ENCODE measurements around the gene PCID2.

PCID2 gene

DNA sequence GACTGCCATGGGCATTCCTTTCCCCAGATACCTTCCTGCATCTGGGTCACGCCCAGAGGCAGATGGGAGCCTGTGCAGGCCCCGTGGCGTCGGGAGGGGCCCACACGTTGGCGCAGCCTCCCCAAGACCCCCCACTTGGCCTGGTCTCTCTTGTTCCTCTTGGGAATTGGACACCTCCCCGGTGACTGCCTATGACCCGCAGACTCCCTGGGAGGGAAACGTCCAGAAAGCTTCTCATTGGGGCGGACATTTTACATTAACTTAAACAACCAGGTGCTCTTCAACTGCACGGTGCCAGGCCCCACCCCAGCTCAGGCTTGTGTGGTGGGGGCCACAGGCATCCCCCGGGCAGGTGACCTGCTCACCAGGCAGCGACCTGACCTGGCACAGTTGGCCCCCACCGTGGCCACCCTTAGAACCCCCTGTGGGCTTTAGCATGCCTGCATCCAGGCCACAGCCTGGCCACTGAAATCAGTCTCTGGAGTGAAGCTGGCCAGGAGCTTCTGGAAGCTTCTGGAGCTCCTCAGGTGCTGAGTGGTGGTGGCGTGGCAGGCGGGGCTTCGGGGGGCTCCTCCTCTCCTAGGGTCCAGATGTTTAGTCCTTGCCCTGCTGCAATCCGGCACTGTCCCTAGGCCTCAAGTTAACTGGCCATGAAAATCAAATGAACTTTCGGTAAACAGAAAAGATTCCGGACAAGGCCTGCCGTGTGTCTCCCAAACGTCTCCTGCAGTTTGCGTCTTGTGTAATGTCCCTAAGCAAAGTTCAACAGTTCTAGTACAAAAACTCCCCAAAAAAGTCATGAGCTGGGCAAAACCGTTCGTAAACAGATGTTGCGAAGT lies 58.5 kb downstream of the PCID2 start:
- no peak for DNase-seq (ENCODE audit: extremely low spot score)
- ChIA-PET CTCF (no interaction called here), POLR2A (interaction anchor here (1.5 kb wide), 1 partner anchor 59 kb away, joined by 3 read pairs; no protein-coding TSS in a partner anchor)
- TF ChIP-seq L3MBTL2 (conservative IDR thresholded peaks at IDR 0.05) (no peak), TARDBP (IDR thresholded peaks at IDR 0.05) (no peak), ELF4 (IDR thresholded peaks at IDR 0.05) (no peak), BHLHE40 (IDR thresholded peaks at IDR 0.05; ENCODE audit: borderline replicate concordance) (no peak)

DNA sequence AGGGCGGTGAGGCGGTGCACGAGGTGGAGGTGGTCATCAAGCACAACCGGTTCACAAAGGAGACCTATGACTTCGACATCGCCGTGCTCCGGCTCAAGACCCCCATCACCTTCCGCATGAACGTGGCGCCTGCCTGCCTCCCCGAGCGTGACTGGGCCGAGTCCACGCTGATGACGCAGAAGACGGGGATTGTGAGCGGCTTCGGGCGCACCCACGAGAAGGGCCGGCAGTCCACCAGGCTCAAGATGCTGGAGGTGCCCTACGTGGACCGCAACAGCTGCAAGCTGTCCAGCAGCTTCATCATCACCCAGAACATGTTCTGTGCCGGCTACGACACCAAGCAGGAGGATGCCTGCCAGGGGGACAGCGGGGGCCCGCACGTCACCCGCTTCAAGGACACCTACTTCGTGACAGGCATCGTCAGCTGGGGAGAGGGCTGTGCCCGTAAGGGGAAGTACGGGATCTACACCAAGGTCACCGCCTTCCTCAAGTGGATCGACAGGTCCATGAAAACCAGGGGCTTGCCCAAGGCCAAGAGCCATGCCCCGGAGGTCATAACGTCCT lies 59.4 kb downstream of the PCID2 start:
- ChIA-PET CTCF (no interaction called here), POLR2A (no interaction called here)
- no peak for DNase-seq (ENCODE audit: extremely low spot score)
- no peak for TF ChIP-seq HDGF (IDR thresholded peaks at IDR 0.05; ENCODE audit: borderline replicate concordance)
- TF ChIP-seq ZNF384 (IDR thresholded peaks at IDR 0.05), result no peak
- TF ChIP-seq ELF4 (IDR thresholded peaks at IDR 0.05), result no peak
- TF ChIP-seq, protein P1, sequence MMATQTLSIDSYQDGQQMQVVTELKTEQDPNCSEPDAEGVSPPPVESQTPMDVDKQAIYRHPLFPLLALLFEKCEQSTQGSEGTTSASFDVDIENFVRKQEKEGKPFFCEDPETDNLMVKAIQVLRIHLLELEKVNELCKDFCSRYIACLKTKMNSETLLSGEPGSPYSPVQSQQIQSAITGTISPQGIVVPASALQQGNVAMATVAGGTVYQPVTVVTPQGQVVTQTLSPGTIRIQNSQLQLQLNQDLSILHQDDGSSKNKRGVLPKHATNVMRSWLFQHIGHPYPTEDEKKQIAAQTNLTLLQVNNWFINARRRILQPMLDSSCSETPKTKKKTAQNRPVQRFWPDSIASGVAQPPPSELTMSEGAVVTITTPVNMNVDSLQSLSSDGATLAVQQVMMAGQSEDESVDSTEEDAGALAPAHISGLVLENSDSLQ (IDR thresholded peaks at IDR 0.05), result no peak
- TF ChIP-seq TARDBP (IDR thresholded peaks at IDR 0.05), result no peak
- no peak for TF ChIP-seq L3MBTL2 (conservative IDR thresholded peaks at IDR 0.05)
- no peak for TF ChIP-seq LEF1 (IDR thresholded peaks at IDR 0.05; ENCODE audit: borderline replicate concordance)
- no peak for TF ChIP-seq ARNT (IDR thresholded peaks at IDR 0.05)
- TF ChIP-seq FOXK2 (IDR thresholded peaks at IDR 0.05), result no peak
- no peak for TF ChIP-seq CTBP1 (IDR thresholded peaks at IDR 0.05; ENCODE audit: borderline replicate concordance)
- TF ChIP-seq FOXA1 (IDR thresholded peaks at IDR 0.05), result no peak

- TF ChIP-seq BHLHE40 (IDR thresholded peaks at IDR 0.05; ENCODE audit: borderline replicate concordance), result no peak
- TF ChIP-seq ARNT (IDR thresholded peaks at IDR 0.05), result no peak
- TF ChIP-seq HDGF (IDR thresholded peaks at IDR 0.05; ENCODE audit: borderline replicate concordance), result no peak
- no peak for TF ChIP-seq FOXA1 (IDR thresholded peaks at IDR 0.05)
- no peak for TF ChIP-seq TARDBP (IDR thresholded peaks at IDR 0.05)
- no peak for TF ChIP-seq FOXK2 (IDR thresholded peaks at IDR 0.05)
- TF ChIP-seq SP1 (IDR thresholded peaks at IDR 0.05), result no peak
- TF ChIP-seq NFRKB (IDR thresholded peaks at IDR 0.05), result no peak
- ChIA-PET CTCF (no interaction called here), POLR2A (no interaction called here)
- no peak for DNase-seq (ENCODE audit: extremely low spot score)
Observed at GRCh38 chr13:113148407-113148806, 60.1 kb downstream of the PCID2 start.

DNA sequence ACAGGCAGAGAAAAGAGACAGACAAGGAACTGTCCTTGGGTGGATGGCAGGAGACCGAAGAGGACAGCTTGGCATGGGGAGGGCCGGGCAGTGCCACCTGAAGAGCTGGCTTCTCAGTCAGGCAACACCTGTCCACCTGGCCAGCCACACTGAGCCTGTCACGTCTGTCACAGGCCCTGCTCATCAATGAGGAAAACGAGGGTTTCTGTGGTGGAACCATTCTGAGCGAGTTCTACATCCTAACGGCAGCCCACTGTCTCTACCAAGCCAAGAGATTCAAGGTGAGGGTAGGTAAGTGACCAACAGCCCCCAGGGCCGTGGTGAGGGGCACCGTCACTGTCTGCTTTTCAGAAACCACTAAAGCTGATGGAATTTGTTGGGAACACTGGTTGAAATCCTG lies 61.3 kb downstream of the PCID2 start:
- no peak for TF ChIP-seq SP1 (IDR thresholded peaks at IDR 0.05)
- TF ChIP-seq, protein P1 (IDR thresholded peaks at IDR 0.05), result no peak
- no peak for TF ChIP-seq FOXM1 (IDR thresholded peaks at IDR 0.05; ENCODE audit: borderline replicate concordance)
- no peak for TF ChIP-seq HDGF (IDR thresholded peaks at IDR 0.05; ENCODE audit: borderline replicate concordance)
- no peak for TF ChIP-seq CTBP1 (IDR thresholded peaks at IDR 0.05; ENCODE audit: borderline replicate concordance)
- no peak for TF ChIP-seq L3MBTL2 (conservative IDR thresholded peaks at IDR 0.05)
- TF ChIP-seq NFRKB (IDR thresholded peaks at IDR 0.05), result no peak
- no peak for TF ChIP-seq FOXK2 (IDR thresholded peaks at IDR 0.05)
- no peak for TF ChIP-seq LEF1 (IDR thresholded peaks at IDR 0.05; ENCODE audit: borderline replicate concordance)
- no peak for TF ChIP-seq TARDBP (IDR thresholded peaks at IDR 0.05)
- no peak for DNase-seq (ENCODE audit: extremely low spot score)
- POLR2A ChIA-PET, result no interaction called here
- CTCF ChIA-PET, result no interaction called here

GRCh38 chr13:113146750-113147149 lies 61.7 kb downstream of the PCID2 start:
- TF ChIP-seq HDGF (IDR thresholded peaks at IDR 0.05; ENCODE audit: borderline replicate concordance), result no peak
- TF ChIP-seq FOXK2 (IDR thresholded peaks at IDR 0.05), result no peak
- no peak for TF ChIP-seq CTBP1 (IDR thresholded peaks at IDR 0.05; ENCODE audit: borderline replicate concordance)
- TF ChIP-seq SUZ12 (IDR thresholded peaks at IDR 0.05), result no peak
- TF ChIP-seq SP1 (IDR thresholded peaks at IDR 0.05), result no peak
- TF ChIP-seq FOXA1 (IDR thresholded peaks at IDR 0.05), result no peak
- TF ChIP-seq L3MBTL2 (conservative IDR thresholded peaks at IDR 0.05), result no peak
- ChIA-PET POLR2A (no interaction called here), CTCF (no interaction called here)

GRCh38 chr13:113145911-113146598 lies 62.4 kb downstream of the PCID2 start:
- CTCF ChIA-PET, result no interaction called here
- TF ChIP-seq HDGF (IDR thresholded peaks at IDR 0.05; ENCODE audit: borderline replicate concordance) (no peak), ZNF384 (IDR thresholded peaks at IDR 0.05) (no peak), FOXM1 (IDR thresholded peaks at IDR 0.05; ENCODE audit: borderline replicate concordance) (no peak), SP1 (IDR thresholded peaks at IDR 0.05) (no peak), CTBP1 (IDR thresholded peaks at IDR 0.05; ENCODE audit: borderline replicate concordance) (no peak)
- POLR2A ChIA-PET, result no interaction called here
- DNase-seq (ENCODE audit: extremely low spot score), result no peak

More at GRCh38 chr13:113146750-113147149, 61.7 kb downstream of the PCID2 start:
- no peak for DNase-seq (ENCODE audit: extremely low spot score)

DNA sequence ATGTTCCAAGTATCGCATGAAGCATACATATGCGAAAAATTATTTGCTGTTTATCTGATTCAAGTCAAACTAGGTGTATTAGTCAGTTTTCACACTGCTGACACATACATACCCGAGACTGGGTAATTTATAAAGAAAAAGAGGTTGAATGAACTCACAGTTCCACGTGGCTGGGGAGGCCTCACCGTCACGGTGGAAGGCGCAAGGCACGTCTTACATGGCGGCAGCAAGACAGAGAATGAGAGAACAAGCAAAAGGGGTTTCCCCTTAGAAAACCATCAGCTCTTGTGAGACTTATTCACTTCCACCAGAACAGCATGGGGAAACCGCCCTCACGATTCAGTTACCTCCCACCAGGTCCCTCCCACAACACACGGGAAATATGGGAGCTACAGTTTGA lies 63.0 kb downstream of the PCID2 start:
- DNase-seq (ENCODE audit: extremely low spot score), result no peak
- TF ChIP-seq, protein P1 (IDR thresholded peaks at IDR 0.05), result no peak
- TF ChIP-seq FOXK2 (IDR thresholded peaks at IDR 0.05) (no peak), NFRKB (IDR thresholded peaks at IDR 0.05) (no peak), BHLHE40 (IDR thresholded peaks at IDR 0.05; ENCODE audit: borderline replicate concordance) (no peak), HDGF (IDR thresholded peaks at IDR 0.05; ENCODE audit: borderline replicate concordance) (no peak), L3MBTL2 (conservative IDR thresholded peaks at IDR 0.05) (no peak), TARDBP (IDR thresholded peaks at IDR 0.05) (no peak)
- ChIA-PET POLR2A (no interaction called here), CTCF (no interaction called here)

All from HEK293T (cell line).